DLD1 (cell line): Measurements from ENCODE around the gene PFDN2.
"Not testable (repeated sequence)": the region's sequence is repeated elsewhere in the genome, so short reads cannot be mapped to it uniquely, and the experiment has no call there.

Experiments used
- in situ Hi-C: cut with HindIII; loops from 2 replicates; pipeline ENCODE4 v1.10.0; 2017; ENCODE audit warnings: low sequenced_read_pairs

The PFDN2 gene

DNA sequence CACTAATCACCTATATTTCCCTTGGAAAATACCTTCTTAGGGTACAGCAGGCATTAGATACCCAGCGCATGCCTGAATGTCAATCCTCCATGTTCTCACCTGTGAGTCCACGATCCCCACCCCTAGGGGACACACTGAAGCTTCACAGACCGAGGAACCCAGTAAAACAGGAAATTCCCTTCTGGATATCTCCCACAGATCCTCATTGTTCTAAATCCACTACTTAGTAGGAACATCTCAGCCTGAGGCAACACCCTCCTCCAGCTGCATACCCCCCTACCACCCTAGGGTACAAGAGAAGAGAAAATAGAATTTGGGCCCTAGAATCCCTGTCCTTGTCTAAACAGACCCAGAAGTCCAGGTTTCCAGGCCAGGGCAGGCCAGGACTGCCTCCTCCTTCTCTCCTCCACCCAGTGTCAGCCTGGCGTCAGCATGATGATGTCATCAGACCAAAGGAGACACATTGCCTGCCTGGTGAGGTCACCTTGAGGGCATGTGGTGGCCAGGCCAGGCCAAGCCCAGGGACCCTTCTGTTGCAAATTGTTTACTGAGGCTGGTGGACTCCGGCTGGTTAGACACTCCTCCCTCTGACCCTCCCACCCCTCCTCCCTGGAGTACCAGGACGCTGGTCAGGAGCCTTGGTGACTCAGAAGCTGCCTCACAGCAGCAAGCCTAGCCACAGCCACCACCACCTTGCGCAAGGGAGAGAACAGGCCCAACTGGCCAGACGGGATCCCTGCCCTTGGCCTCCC lies 34.7 kb downstream of the PFDN2 start:
- in situ Hi-C loops, result no loop called here

DNA sequence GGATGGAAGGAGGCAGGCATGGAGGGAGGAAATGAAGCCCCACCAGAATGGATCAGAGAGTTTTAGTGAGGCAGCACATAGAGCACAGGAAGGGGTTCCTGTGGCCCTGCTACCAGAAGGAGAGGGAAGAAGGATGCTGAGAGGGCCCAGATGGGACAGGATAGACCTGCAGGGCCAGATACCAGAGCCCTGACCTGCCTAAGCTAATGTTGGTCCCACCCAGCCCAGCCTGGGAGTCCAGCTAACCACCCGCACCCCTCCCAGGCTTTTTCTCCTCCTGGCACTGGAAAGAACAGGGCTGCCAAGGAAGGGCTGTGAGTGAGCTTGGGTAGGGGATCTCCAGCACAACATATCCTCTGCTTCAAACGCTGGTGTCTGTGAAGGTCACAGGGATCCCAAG lies 35.4 kb downstream of the PFDN2 start:
- in situ Hi-C loops, result no loop called here

DNA sequence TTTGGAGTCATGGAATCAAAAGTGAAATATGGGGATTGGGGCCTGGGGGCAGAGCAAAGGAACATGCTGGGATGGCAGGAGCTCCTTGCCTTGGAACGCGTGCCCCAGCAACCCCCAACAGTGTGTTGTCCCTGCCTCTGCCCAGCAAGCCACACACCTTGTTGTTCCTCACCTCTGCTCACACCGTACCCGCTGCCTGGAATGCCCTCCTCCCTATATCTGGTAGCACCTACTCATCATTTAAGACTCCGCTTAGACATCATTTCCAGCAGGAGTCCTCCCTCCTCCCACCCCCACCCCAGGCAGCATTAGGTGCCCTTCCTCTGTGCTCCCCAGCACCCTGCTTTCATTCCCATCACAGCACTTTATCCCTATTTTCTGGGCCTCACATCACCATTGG lies 36.3 kb downstream of the PFDN2 start:
- in situ Hi-C loops, result no loop called here

DNA sequence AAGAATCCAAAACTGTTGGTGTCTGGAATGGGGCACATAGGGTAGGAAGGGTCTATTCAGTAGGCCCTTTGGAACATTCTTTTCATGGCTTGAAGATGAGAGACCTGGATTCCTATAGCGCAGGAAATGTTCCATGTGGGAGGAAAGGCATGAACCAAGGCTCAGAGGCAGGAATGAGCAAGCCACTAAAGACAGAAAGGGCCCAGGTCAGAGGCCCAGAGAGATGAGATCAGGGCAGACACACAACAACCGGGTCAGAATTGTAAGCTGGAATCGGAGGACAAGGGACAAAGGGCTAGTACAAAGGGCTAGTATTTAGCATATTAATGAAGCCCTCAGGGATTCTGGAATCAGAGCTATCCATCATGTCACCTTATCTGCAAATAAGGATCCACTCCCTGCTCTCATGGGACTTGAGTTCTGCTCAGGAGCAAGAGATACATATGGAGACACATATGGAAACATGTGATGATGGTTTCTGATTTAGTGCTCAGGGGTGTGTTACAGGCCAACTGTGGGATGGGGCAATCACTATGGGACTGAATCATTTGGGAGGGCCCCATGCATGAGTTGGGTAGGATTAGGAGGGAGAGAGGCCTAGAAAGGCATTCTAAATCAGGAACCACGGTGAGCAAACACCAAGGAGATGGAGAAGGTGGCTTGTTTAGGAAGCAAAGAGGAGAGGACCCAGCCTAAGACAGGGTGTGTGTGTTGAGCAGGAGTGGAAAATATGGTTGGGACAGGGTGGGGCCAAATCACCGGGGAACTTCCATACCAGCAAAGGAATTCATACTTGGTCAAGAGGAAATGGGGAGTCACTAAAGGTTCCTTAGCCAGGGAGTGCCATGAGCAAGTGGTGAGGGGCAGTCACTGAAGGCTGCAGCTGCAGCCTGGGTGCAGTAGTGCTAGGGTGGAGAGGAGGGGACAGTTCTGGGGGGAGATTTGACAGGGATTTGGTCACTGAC lies 37.1 kb downstream of the PFDN2 start:
- in situ Hi-C loops, result no loop called here

DNA sequence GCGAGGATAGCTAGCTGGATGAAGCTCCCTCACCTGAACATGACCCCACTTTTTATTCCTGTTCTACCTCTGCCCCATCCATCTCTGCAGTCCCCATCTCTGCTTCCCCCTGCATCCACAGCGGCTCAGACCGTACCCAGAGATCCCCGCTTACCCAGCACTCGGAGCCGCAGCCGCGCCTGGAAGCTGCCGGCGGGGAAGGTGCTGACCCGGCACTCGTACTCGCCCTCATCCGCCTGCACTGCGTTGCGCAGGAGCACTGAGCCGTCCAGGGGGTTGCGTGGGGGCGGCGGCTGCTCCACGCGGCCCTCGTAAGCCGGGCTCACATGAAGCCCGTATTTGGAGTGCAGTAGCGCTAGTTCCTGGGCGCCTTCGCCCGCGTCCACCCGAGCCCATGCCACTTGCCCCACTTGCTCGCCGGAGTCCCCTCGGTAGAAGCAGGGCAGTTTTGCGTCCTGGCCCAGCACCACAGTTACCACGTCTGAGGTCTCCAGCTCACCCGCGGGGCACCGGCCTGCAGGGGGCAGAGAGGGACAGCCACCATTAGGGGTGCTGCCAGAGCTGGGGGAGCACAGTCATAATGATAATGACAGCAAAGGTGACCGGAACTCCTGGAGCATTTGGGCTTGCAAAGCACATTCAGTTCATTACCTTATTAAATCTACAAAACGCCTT lies 38.3 kb downstream of the PFDN2 start:
- in situ Hi-C loops, result no loop called here

DNA sequence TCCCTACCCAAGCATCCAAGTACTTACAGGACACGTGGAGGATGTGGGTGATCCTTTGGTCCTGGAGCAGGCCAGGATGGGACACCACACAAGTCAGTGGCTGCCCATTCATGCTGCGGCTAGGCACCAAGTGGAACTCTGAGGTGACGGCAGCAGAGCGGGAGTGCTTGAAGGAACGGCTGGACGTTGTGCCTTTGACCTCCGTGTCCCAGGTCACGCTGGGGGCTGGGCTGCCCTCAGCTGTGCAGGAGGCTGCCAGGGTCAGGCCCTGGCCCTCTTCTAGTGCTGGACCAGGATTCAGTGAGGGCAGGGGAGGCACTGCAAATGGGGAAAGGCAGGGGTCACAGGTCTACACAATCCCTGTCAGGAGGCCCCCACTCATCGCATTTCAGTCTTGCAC lies 40.4 kb downstream of the PFDN2 start:
- in situ Hi-C loops, result no loop called here

DNA sequence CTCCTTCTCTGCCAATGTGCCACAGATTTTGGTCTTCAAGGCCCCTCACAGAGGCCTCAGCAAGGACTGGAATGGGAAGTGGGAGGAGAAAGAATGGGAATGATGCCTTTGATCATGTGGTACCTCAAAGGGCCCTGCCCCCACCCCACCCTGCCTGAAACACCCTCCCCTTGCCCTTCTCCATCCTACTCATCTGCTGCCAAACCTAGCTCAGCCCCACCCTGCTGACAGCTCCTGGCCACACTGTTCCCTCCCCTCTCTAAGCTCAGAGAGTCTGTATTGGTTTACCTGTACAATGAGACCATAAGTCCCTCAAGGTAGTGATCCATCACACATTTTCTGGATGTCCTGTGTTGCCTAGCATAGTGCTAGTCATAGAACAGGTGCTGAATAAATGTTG lies 41.4 kb downstream of the PFDN2 start:
- in situ Hi-C loops, result no loop called here

DNA sequence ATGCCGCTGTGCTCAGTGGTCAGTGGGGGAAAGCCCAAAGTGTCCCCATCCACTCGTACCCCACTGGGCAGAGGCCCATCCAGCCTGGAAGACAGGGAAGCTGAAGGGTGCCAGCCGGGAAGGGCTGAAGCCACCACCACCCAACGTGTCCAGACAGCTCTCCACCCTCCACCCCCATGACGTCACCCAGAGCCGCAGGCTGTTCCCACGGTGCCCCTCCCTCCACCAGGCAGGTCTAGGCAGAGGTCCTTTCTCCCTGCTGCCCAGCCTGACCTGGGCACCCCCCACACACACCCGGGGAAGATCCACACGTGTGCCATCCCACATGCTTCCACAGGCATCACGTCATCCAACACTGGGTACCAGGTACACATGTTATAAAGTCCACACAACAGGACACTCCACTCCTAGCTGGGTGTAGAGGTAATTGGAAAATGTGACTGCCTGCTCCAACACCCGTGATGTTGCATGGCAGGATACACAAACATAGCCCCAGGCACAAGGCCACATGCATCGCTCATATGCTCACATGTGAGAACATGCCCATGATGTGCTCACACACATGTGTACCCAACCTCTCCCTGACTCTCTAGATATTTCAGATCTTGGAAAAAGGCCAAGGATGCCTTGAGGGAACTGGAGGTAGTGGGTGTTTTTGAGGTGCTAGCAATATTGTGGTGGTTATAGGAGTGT lies 43.0 kb downstream of the PFDN2 start:
- in situ Hi-C loops, result no loop called here

DNA sequence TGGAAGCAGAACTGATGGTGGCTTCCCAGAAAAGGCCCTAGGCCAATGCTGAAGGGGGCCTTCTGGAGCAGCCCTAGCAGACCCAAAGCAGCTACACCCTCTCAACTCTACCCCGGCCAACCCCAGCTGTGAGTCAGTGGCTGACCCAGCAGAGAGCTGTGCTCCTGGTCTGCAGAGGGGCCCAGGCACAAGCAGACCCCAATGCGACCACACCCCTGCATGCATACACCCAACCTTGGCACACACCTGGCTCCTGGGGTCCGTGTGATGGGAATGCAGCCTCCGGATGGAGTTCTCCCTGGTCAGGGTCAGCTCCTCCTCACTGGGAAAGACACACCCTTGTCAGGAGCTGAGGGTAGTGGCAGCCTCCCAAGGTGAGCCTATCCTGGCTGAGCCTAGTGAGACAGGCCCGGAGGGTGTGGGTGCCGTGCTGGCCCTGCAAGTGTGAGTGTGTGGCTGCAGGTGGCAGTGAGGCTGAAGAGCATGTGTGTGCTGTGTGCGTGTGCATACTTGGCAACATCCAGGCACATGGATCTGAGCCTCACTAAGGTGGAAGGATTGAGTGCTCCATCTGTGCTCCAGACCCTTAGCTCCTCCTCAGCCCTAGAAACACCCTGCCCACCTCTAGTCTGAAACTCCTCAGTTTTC lies 44.2 kb downstream of the PFDN2 start:
- in situ Hi-C loops, result no loop called here

DNA sequence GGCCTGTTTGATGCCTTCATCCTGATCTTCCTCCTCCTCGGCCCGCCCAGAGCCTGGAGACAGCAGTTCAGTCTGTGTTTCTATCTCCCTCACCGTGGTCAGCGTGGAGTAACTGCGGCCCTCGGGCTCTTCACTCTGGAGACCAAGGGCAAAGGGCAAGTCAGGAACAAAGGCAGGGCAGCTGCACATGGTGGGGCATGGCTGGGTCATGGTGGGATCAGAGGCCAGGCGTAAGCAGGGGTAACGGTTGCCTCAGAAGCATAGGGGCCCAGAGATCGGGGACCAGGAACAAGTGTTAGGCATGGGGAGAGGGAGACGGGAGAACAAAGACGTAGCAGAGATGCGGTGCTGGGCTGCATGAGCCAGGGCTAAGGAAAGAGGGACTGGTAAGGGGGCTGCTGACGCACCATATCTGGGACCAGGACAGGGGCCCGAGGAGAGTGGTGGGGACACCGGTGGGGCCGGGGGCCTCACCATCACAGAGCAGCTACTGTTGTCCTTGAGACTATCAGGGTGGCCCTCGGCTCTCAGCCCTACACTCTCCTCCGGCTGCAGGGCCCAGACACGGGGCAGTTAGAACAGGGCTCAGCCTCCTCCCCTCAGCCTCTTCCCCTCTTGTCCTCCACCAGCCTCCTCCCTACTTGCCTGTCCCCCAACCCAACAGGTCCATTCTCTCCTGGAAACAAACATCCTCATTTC lies 44.9 kb downstream of the PFDN2 start:
- in situ Hi-C loops, result no loop called here

DNA sequence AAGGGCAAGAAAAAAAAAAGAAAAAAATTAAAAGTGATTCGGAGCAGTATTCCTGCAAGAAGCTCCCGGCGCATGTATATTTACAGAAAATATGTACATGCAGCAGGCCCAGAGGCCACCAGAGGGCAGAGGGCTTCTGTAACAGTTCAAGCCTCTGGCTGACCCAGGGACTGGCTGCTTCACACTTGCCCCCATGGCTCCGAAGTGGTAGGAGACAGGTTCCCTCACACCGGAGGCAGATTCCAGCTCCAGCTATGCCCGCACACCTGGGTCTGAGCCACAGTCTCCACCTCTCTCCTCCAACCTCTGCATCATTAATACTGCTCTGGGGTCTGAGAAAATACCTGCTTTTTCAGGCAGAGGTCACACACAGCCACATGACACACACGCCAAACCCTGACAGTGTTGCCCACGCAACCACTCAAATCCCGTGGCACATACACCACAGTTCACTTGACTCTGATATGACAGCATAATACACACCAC lies 45.9 kb downstream of the PFDN2 start:
- in situ Hi-C loops, result no loop called here

DNA sequence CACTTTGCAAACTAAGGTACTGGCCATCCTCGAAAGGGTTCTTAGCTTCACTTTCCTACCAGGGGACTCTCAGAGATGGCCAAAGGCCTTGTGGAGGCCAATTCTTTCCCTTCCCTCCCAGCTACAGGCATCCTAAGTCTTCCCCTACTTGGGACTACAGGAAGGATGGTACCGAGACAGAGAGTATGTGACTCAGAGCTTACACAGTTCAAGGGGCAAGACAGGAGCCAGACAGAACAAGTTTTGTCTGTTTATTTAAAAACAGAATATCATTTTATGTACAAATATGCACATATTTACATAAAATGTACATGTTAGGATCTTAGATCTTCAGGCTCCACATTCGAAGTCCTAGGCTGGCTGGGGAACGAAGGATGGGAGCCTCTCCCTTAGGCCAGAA lies 47.1 kb downstream of the PFDN2 start:
- in situ Hi-C loops, result no loop called here

DNA sequence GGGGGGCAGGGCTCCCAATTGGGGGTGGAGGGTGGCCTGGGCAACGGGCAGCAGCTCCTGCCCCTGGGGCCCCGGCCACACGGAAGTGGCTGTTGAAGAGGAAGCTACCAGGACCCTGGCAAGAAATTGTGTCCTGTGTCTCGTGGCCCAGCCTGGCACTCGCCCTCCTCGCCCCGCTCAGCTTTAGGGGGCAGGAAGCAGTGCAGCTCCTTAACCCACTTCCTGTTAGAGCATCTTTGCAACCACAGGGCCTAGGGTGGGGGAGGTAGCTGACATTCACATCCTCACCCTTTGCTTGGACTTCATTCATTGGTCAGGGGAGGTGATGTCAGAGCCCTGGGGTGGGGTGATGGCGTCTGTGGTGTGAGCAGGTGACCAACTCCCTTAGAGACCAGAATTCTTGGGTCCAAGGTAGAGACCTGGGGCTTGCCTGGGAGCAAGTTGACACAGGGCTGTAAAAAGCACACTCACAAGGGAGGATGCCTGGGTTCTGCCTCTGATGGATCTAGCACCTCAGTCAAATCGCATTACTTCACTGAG lies 48.0 kb downstream of the PFDN2 start, which contains the start of gene ARHGAP30:
Gene ARHGAP30 (minus strand): TSS at position 161 of the 540 bp plus-strand sequence. CDS start 267 bp downstream, outside the sequence.
- in situ Hi-C loops, result no loop called here

DNA sequence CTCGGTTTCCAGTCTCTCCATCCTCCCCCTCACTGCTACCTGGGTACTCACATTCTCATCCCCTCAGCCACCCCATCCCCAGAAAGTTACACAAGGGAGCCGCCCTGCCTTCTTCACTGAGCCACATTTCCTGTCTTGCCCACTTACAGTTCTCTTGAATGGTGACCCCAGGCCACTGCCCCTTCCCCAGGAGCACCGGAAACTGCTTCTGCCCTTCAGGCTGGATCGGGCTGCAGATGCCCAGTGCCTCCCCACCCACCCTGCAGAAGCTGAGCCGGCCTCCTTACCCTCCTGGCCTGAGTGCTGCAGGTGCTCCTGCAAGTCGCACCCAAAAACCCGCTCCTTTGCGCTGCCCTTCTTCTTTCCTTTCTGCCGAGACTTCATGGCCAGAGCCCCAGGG lies 48.6 kb downstream of the PFDN2 start:
- in situ Hi-C loops, result no loop called here

DNA sequence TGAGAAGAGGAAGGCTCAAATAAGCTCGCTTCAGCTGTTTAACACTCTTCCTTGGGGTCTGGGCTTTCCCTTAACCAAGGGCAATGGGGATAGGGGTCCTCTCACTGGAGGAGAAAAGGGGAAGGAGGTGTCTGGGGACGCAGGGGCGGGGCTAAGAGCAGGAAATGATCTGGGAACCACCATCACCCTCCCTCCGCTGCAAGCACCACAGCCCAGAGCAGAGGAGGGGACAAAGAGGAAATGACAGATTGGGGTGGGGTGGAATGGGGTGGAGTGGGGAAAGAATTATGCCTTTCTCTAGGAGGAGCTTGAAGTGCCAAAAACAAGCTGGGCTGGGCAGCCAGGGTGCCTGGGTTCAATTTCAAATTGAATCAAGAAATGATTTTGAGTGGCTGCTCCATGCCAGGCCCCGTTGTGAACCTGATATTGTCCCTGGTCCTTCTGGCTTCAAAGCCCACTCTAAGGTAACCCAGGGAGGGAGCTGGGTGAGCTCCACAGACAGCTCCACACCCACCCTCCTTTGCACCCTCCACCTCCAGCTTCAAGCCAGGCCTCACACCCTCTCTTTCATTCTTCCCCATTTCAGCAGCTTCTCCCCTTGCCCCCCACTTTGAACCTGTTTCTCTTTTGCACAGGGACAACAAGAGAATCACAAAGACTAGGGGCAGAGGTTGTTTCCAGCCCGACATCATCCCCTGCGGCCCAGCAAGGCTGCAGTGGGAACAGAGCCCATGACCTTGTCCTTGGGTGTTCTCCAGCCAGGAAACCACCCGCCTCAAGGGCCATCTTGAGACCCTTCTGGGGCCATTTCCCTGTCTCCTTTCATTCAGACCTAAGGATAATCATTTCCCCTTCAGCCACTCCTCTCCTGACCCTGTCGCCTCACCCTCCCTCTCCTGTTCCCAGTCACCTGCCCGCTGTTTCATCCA lies 49.3 kb downstream of the PFDN2 start:
- in situ Hi-C loops, result no loop called here

DNA sequence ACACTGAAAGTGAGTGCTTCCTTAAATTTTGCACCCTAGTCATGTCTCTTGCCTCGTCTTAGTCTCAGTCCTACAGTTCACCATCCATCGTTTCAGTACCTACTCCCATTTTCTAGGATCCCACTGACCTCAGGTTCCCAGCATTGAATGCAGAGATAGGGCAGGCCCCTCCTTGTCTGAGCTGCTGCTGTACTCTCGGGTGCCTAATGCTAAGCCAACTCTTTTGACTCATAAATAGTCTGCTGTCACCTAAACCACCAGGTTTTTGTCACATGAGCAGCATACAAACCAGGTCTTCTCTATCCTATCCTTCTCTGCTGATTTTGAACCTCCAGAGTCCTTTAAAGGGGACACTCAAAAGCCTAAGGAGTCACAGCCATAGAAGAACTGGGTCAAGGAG lies 51.1 kb downstream of the PFDN2 start:
- in situ Hi-C loops, result no loop called here

DNA sequence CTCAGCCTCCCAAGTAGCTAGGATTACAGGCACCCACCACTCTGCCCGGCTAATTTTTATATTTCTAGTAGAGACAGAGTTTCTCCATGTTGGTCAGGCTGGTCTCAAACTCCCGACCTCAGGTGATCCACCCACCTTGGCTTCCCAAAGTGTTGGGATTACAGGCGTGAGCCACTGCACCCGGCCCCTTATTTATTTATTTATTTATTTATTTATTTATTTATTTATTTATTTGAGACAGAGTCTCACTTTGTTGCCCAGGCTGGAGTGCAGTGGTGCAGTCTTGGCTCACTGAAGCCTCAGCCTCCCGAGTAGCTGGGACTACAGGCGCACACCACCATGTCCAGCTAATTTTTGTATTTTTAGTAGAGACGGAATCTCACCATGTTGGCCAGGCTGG lies 52.2 kb downstream of the PFDN2 start:
- in situ Hi-C loops, result not testable (repeated sequence)

DNA sequence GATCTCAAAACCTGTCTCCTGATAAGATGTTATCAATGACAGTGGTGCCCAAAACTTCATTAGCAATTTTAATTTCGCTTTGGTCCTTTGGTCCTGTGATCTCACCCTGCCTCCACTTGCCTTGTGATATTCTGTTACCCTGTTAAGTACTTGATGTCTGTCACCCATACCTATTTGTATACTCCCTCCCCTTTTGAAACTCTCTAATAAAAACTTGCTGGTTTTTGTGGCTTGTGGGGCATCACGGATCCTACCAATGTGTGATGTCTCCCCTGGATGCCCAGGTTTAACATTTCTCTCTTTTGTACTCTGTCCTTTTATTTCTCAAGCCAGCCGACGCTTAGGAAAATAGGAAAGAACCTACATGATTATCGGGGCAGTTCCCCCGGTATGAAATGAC lies 53.9 kb downstream of the PFDN2 start:
- in situ Hi-C loops, result not testable (repeated sequence)
